ENCODE results near the gene SNED1.

Gene SNED1

DNA sequence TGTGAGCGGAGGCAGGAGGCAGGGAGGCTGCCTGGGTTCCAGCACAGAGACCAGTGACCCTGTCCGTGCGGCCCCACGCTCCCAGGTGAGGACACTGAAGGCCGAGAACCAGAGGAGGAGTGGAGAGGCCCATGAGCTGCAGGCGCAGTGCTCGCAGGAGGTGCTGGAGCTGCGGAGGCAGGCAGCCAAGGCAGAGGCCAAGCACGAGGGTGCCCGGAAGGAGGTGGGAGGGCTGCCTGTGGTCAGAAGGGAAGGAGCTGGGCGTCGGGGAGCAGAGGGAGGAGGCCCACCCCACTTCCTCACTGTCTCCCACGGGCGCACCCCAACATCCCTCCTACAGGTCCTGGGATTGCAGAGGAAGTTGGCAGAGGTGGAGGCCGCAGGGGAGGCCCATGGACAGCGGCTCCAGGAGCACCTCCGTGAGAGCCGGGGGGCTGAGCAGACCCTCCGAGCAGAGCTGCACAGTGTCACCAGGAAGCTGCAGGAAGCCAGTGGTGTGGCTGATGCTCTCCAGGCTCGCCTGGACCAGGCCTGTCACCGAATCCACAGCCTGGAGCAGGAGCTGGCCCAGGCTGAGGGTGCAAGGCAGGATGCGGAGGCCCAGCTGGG is 33.0 kb upstream of the SNED1 start:
- Histone ChIP-seq H3K27me3 (ENCODE audit: insufficient read depth, poor library complexity, severe bottlenecking) (no peaks in the 10 kb centered on the region), H3K27ac (replicated peaks) (peak overlapping the region; percentile 83), H3K4me3 (replicated peaks; ENCODE audit: insufficient read depth, low read length) (no peak overlapping the region)
- peak; percentile 35 to 71 for DNase-seq (ENCODE audit: low read depth in 1 of 2, low spot score in 1 of 2)
- TF ChIP-seq REST (IDR thresholded peaks at IDR 0.05; ENCODE audit: insufficient replicate concordance, low read depth) (no peak), SPI1 (IDR thresholded peaks at IDR 0.05; ENCODE audit: borderline replicate concordance, low read depth) (peak; percentile 72), CTCF (IDR thresholded peaks at IDR 0.05; ENCODE audit: insufficient read depth, low read length) (no peak), POLR2AphosphoS5 (IDR thresholded peaks at IDR 0.05; ENCODE audit: low read depth) (peak; percentile 49; the same call in 1 of the 2 replicates), GABPA (IDR thresholded peaks at IDR 0.05; ENCODE audit: low read depth) (no peak)

DNA sequence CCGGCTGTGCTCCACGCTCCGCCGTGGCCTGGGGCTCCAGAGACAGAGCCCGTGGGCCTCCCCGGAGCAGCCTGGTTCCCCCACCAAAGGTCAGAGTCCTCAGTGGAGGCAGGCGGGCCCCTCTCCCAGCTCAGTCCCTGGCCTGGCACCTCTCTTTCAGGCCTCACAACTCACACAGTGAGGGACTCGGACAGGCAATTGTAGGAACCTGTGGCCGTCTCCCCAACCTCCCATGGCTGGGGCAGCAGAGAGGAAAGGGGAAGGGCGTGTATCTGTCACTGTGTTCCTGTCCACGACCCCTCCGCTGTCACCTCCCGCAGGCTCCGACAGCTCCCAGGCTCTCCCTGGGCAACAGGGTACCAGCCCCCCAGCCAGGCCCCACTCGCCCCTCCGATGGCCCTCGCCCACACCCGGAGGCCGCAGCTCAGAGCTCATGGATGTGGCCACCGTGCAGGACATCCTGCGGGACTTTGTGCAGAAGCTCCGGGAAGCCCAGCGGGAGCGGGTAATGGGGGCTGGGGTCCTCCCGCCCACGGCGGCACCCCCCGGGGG is 32.4 kb upstream of the SNED1 start:
- no peak overlapping the region for H3K4me3 ChIP-seq (replicated peaks; ENCODE audit: insufficient read depth, low read length)

DNA sequence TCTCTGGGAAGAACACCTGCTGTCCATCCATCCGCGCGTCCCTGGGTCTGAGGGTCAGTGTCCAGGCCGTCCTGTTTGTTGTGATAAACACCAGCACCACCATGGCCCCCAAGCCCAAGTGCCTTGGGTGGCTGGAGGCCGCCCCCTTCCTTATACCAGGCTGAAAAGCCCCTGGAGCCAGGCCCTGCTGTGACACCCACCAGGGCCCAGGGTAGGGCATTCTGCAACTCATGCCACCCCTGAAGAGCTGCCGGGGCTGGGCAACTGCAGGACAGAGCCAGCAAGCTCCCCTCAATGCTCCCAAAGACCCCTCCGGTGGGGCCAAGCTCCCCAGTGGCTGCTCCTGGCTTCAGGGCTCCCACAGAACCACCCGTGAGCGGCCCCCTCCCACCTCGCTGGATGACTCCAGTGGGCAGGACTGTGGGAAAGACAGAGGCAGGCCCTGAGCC is 31.9 kb upstream of the SNED1 start:
- no peak overlapping the region for H3K27ac ChIP-seq (replicated peaks)
- no peak for DNase-seq (ENCODE audit: low read depth in 1 of 2, low spot score in 1 of 2)
- TF ChIP-seq REST (IDR thresholded peaks at IDR 0.05; ENCODE audit: insufficient replicate concordance, low read depth) = no peak
- no peak for TF ChIP-seq CTCF (IDR thresholded peaks at IDR 0.05; ENCODE audit: insufficient read depth, low read length)
- TF ChIP-seq POLR2AphosphoS5 (IDR thresholded peaks at IDR 0.05; ENCODE audit: low read depth) = no peak
- TF ChIP-seq SPI1 (IDR thresholded peaks at IDR 0.05; ENCODE audit: borderline replicate concordance, low read depth) = no peak
- TF ChIP-seq GABPA (IDR thresholded peaks at IDR 0.05; ENCODE audit: low read depth) = no peak
- H3K27me3 ChIP-seq (ENCODE audit: insufficient read depth, poor library complexity, severe bottlenecking) = no peaks in the 10 kb centered on the region
- H3K4me3 ChIP-seq (replicated peaks; ENCODE audit: insufficient read depth, low read length) = no peak overlapping the region

More for the DNA sequence above, 32.4 kb upstream of the SNED1 start:
- DNase-seq (ENCODE audit: low read depth in 1 of 2, low spot score in 1 of 2) = peak in 1 of 2 experiments; percentile 25
- no peak for TF ChIP-seq CTCF (IDR thresholded peaks at IDR 0.05; ENCODE audit: insufficient read depth, low read length)
- Histone ChIP-seq H3K27ac (replicated peaks) (peak overlapping the region; percentile 83), H3K27me3 (ENCODE audit: insufficient read depth, poor library complexity, severe bottlenecking) (no peaks in the 10 kb centered on the region)
